ENCODE results near the gene SNX7. TPM values are rescaled to one million over a fixed set of nuclear protein-coding genes. Genes with fewer than 3 reads are reported as not detected.

The SNX7 gene
- total and polyA plus RNA-seq, 11 donors: 3.9 to 39.1 (median 18.6) TPM

DNA sequence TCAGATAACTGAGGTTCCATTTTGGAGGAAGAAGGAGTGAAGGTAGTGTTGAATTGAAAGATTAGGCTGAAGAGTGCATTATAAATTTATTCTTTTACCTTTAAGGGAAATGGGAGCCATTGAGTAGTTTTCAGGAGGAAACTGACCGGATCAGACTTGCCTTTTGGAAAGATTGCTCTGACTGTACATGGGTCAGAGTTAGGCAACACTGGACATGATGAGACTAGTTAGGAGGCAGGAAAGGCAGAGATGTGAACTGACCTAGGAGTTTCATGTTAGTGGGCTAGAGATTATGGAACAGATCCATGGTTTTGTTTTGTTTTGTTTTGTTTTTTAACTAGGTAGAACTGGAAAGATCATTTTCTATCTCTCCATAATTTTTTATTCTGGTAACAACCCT lies 78.2 kb downstream of the SNX7 start:
- intact Hi-C loops (cut with DNase I): no loop called here
- TF ChIP-seq POLR2A (IDR thresholded peaks at IDR 0.05) (no peak), CTCF (IDR thresholded peaks at IDR 0.05) (no peak)
- Histone ChIP-seq H3K9me3 (no peaks in the 10 kb centered on the region), H3K36me3 (no peaks in the 10 kb centered on the region), H3K4me1 (peaks cover 0 to 5% (median 0%) of the 10 kb centered on the region in 12 donors), H3K27me3 (no peaks in the 10 kb centered on the region), H3K4me3 (no peak overlapping the region), H3K27ac (no peak overlapping the region)
- ATAC-seq: no peak
- DNase-seq: no peak
- 80 to 93% (median 83%) methylated on average over 1 of the region's 1 CpG for WGBS, 4 donors

DNA sequence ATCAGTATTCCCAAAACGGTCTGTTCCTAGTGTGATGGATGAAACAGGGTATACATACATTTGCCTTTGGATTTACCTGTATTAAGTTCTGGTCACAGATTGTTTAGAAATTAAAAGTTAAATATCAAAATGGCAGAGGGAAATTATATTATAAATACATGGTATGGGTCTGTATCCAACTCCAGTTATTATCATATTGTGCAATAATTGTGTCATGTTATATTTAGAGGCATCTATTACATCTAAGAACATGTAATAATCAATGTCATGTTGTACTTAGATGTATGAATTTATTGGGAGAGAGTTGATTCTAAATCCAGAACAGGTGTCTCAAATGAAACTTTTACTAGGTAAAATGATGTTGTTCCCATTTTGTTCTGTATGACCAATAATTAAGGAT lies 79.6 kb downstream of the SNX7 start:
- intact Hi-C loops (cut with DNase I): no loop called here
- ATAC-seq (no peak), DNase-seq (no peak)
- H3K36me3 ChIP-seq: no peaks in the 10 kb centered on the region
- H3K4me1 ChIP-seq: peaks cover 0 to 5% (median 0%) of the 10 kb centered on the region in 12 donors
- no peaks in the 10 kb centered on the region for H3K9me3 ChIP-seq
- H3K27me3 ChIP-seq: no peaks in the 10 kb centered on the region
- 50 to 66% (median 59%) methylated on average over 1 of the region's 1 CpG for WGBS, 4 donors
- H3K4me3 ChIP-seq: no peak overlapping the region
- no peak overlapping the region for H3K27ac ChIP-seq
- TF ChIP-seq CTCF (IDR thresholded peaks at IDR 0.05): no peak
- TF ChIP-seq POLR2A (IDR thresholded peaks at IDR 0.05): no peak

DNA sequence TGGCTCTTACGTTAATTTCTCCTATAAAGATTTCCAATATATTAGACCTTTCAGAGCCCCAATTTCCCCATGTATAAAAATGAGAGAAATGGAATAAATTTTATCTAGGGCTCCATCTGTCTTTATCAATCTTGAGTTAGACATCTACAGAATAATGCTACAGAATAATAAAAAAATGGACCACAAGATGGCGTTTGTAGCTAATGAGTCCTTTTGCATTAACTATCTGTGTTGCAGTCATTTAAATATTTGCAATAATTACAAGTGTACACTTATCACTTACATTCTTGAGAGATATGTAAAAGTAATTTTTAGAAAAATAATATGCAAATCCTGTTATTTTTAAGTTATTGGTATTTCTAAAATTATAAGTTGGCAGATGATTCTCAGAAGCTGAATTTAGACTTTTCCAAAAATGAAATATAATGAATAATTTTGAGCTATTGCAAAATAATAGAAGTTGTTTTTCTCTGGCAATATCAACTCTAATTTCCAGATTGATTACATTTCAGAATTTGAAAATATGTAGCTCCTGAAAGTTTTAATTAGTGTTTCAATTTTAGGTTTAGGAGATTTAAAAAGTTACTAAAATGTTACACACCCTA lies 87.7 kb downstream of the SNX7 start:
- WGBS, 4 donors: 51 to 61% (median 56%) methylated on average over 2 of the region's 2 CpGs
- intact Hi-C loops (cut with DNase I): no loop called here
- Histone ChIP-seq H3K27ac (no peak overlapping the region), H3K36me3 (no peaks in the 10 kb centered on the region), H3K27me3 (no peaks in the 10 kb centered on the region), H3K4me1 (no peaks in the 10 kb centered on the region), H3K4me3 (no peak overlapping the region), H3K9me3 (no peaks in the 10 kb centered on the region)
- TF ChIP-seq POLR2A (IDR thresholded peaks at IDR 0.05) (no peak), CTCF (IDR thresholded peaks at IDR 0.05) (peak in 11 of 12 donors; percentile 10 to 55 (median 38))
- ATAC-seq: no peak
- DNase-seq: no peak

DNA sequence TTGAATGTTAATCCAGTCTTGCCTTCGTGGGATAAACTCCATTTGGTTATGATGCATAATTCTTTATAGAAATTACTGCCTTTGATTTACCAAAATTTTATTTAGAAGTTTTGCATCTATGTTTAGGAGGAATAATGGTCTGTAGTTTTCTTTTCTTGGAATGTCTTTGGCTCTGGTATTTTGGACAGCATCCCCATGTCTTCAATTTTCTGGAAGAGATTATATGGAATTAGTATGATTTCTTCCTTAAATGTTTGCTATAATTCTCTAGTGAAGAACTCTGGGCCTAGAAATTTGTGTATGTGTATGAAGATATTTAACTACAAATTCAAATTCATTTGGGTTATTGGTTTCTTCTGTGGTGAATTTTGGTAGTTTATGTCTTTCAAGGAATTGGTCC lies 92.7 kb downstream of the SNX7 start:
- no peak for DNase-seq
- no peaks in the 10 kb centered on the region for H3K4me1 ChIP-seq
- H3K4me3 ChIP-seq: no peak overlapping the region
- H3K9me3 ChIP-seq: no peaks in the 10 kb centered on the region
- intact Hi-C loops (cut with DNase I): no loop called here
- H3K36me3 ChIP-seq: no peaks in the 10 kb centered on the region
- no peak for ATAC-seq
- no peaks in the 10 kb centered on the region for H3K27me3 ChIP-seq
- 71 to 84% (median 83%) methylated on average over 1 of the region's 1 CpG for WGBS, 4 donors
- H3K27ac ChIP-seq: no peak overlapping the region
- no peak for TF ChIP-seq POLR2A (IDR thresholded peaks at IDR 0.05)
- no peak for TF ChIP-seq CTCF (IDR thresholded peaks at IDR 0.05)
